HL-60/S4 (cell line): ENCODE results near the gene C10orf71.

Experiments
- in situ Hi-C: fragments of 300-500 bp; cut with MboI; formaldehyde crosslinking; loops from 2 replicates; pipeline ENCODE4 v1.14.3; 2022; ENCODE audit warnings: low sequenced_read_pairs

C10orf71 gene

DNA sequence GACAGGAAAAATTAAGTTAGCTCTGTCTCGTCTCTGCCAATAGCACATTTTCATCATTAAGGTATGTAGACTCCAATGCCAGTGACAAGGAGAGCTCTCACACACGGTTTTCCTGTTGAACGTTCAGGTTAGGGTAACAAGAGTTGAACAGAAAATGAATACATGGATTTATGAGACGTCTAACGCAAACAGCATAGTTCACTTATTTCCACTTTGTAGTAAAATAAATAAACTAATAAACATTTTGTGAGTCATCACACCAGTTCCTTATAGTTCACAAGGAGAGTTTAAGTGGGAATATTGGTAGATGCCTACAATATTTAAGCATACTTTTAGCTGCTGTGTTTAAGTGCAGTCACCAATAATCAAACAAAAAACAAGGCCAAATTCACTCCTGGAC is 75.8 kb downstream of the C10orf71 start:
- in situ Hi-C loops = no loop called here

DNA sequence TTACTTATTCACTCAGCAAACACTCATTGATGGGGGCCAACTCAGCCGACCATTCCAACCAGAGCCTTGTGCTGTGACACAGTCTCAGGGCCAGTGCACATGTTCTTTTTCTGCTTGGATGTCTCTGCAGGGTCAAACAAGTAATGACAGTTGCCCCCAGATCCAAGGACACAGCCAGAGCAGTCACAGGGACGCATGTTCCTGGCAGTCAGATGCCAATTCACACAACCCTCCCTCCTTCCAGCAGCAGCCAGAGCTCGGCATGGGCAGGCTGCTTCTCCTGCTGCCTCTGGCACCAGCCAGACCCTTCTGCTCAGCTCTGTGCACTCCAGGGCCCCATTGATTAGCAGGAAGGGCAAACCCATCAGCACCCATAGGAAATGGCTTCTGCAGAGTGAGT is 76.6 kb downstream of the C10orf71 start:
- in situ Hi-C loops = no loop called here
